Smooth muscle cell (in vitro differentiated cells): ENCODE data around the gene CEP63. TPM values are rescaled to one million over a fixed set of nuclear protein-coding genes. Genes with fewer than 3 reads are reported as not detected.
"Not testable (repeated sequence)": the region's sequence is repeated elsewhere in the genome, so short reads cannot be mapped to it uniquely, and the experiment has no call there.

ENCODE experiments used
- DNase-seq: peaks from one replicate; lab custom pipeline; 2025; ENCODE audit not compliant: unreplicated experiment; lab: John Stamatoyannopoulos, UW
- H2AFZ ChIP-seq: fragments of 200-600 bp; sonication (generic); 2 replicates; pipeline ENCODE4 v1.6.0; 2016; ENCODE audit warnings: antibody characterized with exemption, low read depth, mild to moderate bottlenecking
- H3F3A ChIP-seq: fragments of 200-600 bp; sonication (generic); 2 replicates; pipeline ENCODE4 v1.6.0; 2017; ENCODE audit warnings: antibody characterized with exemption, low read depth
- H3K27ac ChIP-seq: fragments of 200-600 bp; sonication (generic); 2 replicates; pipeline ENCODE4 v1.5.1; 2016; ENCODE audit warnings: low read depth, mild to moderate bottlenecking
- H3K27me3 ChIP-seq: fragments of 200-600 bp; sonication (generic); 2 replicates; pipeline ENCODE4 v1.6.1; 2016; ENCODE audit warnings: low read depth, mild to moderate bottlenecking
- H3K36me3 ChIP-seq: fragments of 200-600 bp; sonication (generic); 2 replicates; pipeline ENCODE4 v1.5.1; 2016; ENCODE audit warnings: low read depth
- H3K4me1 ChIP-seq: fragments of 200-600 bp; sonication (generic); 2 replicates; pipeline ENCODE4 v1.5.1; 2016; ENCODE audit warnings: low read depth
- H3K4me2 ChIP-seq: fragments of 200-600 bp; sonication (generic); 2 replicates; pipeline ENCODE4 v1.6.0; 2016; ENCODE audit warnings: mild to moderate bottlenecking
- H3K4me3 ChIP-seq: fragments of 200-600 bp; sonication (generic); 2 replicates; pipeline ENCODE4 v1.5.1; 2016; ENCODE audit warnings: mild to moderate bottlenecking
- H3K79me2 ChIP-seq: fragments of 200-600 bp; sonication (generic); 2 replicates; pipeline ENCODE4 v1.6.0; 2016; ENCODE audit warnings: low read depth, mild to moderate bottlenecking
- H3K9ac ChIP-seq: fragments of 200-600 bp; sonication (generic); 2 replicates; pipeline ENCODE4 v1.6.0; 2016; ENCODE audit warnings: low read depth
- H3K9me3 ChIP-seq: fragments of 200-600 bp; sonication (generic); replicated peaks from 2 replicates; pipeline ENCODE4 v1.5.1; 2016; ENCODE audit warnings: low read depth
- H4K20me1 ChIP-seq: fragments of 200-600 bp; sonication (generic); 2 replicates; pipeline ENCODE4 v1.6.0; 2016; ENCODE audit warnings: low read depth
- WGBS: methylation state at CpG from one replicate; pipeline ENCODE4 v1.1.7; 2016; ENCODE audit warnings: low lambda C conversion rate; 5-methylcytosine and 5-hydroxymethylcytosine counted together
- polyA plus RNA-seq: library from polyadenylated mRNA; unstranded; fragments of >200 nt; fragmentation: Nextera tagmentation; extraction: Ambion mirVana; gene quantifications from 2 replicates; pipeline ENCODE4 v1.2.1, GENCODE V29; 2016
- total RNA-seq: library from RNA; depleted of rRNA; stranded (reverse); fragments of >200 nt; gene quantifications from 2 replicates; pipeline ENCODE4 v1.2.3, GENCODE V29; 2014
- TF ChIP-seq, protein P1 (sequence below): fragments of 200-600 bp; sonication (generic); IDR thresholded peaks from 2 replicates; pipeline ENCODE4 v1.5.1; 2017; ENCODE audit warnings: borderline replicate concordance, mild to moderate bottlenecking, antibody characterized with exemption; ENCODE audit not compliant: insufficient read depth, poor library complexity, severe bottlenecking

Gene CEP63
- total and polyA plus RNA-seq, 2 experiments from 2014 or later = 16.9 to 24.5 TPM

DNA sequence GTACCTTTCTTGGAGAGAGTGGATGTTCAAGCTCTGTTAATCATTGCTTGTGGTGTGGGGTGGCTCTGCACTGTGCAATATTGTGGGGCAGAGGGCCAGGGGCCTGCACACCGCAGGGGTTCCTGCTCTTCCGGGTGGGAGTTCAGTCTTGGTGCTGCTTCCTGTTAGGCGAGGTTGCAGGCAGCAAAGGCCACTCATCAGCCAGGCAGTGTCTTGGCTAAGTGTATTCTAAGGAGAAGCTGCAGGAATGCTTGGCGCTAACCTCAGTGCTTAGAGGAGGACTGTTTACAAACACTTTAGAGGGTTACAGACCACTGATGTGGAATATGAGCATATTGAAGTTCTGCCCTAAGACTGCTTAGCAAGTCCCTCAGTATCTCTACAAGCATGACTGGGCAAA is 81.7 kb downstream of the CEP63 start:
- Histone ChIP-seq H3F3A (no peaks in the 10 kb centered on the region), H3K36me3 (no peaks in the 10 kb centered on the region), H2AFZ (no peak overlapping the region), H3K79me2 (no peaks in the 10 kb centered on the region), H4K20me1 (no peaks in the 10 kb centered on the region), H3K27me3 (no peaks in the 10 kb centered on the region), H3K9ac (no peak overlapping the region), H3K4me1 (no peaks in the 10 kb centered on the region), H3K4me2 (no peak overlapping the region), H3K9me3 (no peaks in the 10 kb centered on the region), H3K27ac (no peak overlapping the region), H3K4me3 (no peak overlapping the region)
- no peak for DNase-seq
- 93% methylated on average over 4 of the region's 4 CpGs for WGBS
- TF ChIP-seq, protein P1, sequence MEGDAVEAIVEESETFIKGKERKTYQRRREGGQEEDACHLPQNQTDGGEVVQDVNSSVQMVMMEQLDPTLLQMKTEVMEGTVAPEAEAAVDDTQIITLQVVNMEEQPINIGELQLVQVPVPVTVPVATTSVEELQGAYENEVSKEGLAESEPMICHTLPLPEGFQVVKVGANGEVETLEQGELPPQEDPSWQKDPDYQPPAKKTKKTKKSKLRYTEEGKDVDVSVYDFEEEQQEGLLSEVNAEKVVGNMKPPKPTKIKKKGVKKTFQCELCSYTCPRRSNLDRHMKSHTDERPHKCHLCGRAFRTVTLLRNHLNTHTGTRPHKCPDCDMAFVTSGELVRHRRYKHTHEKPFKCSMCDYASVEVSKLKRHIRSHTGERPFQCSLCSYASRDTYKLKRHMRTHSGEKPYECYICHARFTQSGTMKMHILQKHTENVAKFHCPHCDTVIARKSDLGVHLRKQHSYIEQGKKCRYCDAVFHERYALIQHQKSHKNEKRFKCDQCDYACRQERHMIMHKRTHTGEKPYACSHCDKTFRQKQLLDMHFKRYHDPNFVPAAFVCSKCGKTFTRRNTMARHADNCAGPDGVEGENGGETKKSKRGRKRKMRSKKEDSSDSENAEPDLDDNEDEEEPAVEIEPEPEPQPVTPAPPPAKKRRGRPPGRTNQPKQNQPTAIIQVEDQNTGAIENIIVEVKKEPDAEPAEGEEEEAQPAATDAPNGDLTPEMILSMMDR = no peak

DNA sequence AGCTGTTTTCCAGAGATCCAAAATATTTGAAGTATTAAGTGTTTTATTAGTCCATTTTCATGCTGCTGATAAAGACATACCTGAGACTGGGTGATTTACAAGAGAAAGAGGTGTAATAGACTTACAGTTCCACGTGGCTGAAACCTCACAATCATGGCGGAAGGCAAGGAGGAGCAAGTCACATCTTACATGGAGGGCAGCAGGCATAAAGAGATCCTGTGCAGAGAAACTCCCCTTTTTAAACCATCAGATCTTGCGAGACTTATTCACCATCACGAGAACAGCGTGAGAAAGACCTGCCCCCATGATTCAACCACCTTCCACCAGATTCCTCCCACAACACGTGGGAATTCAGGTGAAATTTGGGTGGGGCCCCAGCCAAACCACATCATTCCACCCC is 82.9 kb downstream of the CEP63 start:
- Histone ChIP-seq H3K4me2 (no peak overlapping the region), H3K4me1 (no peaks in the 10 kb centered on the region), H3K9ac (no peak overlapping the region), H3K79me2 (no peaks in the 10 kb centered on the region), H3K9me3 (no peaks in the 10 kb centered on the region), H3K36me3 (no peaks in the 10 kb centered on the region), H3K27ac (no peak overlapping the region), H4K20me1 (no peaks in the 10 kb centered on the region), H3K4me3 (no peak overlapping the region), H3F3A (no peaks in the 10 kb centered on the region), H3K27me3 (no peaks in the 10 kb centered on the region), H2AFZ (no peak overlapping the region)
- 79% methylated on average over 6 of the region's 6 CpGs for WGBS
- DNase-seq = no peak
- TF ChIP-seq, protein P1 = no peak

DNA sequence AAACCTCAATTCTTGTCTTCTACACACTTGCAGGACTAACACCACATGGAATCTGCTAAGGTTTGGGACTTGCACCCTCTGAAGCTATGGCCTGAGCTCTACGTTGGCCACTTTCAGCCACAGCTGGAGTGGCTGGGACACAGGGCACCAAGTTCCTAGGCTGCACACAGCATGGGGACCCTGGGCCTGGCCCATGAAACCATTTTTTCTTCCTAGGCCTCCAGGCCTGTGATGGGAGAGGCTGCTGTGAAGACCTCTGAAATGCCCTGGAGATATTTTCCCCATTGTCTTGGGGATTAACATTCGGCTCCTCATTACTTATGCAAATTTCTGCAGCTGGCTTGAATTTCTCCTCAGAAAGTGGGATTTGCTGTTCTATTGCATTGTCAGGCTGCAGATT is 84.0 kb downstream of the CEP63 start:
- 93% methylated on average over 2 of the region's 2 CpGs for WGBS
- DNase-seq, H3K4me3 ChIP-seq, H3K9me3 ChIP-seq, H2AFZ ChIP-seq, H3K27ac ChIP-seq, H3K36me3 ChIP-seq, H3K4me2 ChIP-seq, H3K27me3 ChIP-seq, H3F3A ChIP-seq, H4K20me1 ChIP-seq, H3K4me1 ChIP-seq, H3K79me2 ChIP-seq, H3K9ac ChIP-seq: not testable (repeated sequence)

DNA sequence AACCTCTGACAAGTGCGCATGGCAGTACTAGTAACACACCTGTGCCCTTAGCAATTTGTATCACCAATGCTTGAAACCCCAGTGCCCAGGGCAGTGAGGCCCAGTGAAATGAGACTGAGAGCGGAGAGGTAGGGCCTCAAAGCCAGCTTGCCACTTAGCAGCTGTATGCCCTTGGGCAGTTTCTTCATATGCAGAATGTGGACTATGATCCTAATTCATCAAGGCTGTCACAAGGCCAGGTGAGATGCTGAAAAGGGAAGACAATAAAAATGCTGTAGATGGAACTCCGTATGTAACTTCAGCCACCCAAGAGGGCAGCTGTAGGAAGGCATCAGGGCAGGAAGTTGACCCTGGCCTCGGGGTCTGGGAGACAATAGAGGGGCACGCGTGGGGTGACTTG is 90.6 kb downstream of the CEP63 start:
- 90% methylated on average over 6 of the region's 6 CpGs for WGBS
- H3K36me3 ChIP-seq = no peaks in the 10 kb centered on the region
- TF ChIP-seq, protein P1 = no peak

More for the DNA sequence above, 90.6 kb downstream of the CEP63 start:
- Histone ChIP-seq H2AFZ (no peak overlapping the region), H3K9me3 (no peaks in the 10 kb centered on the region), H3K4me2 (no peak overlapping the region), H3K9ac (no peak overlapping the region), H3F3A (no peaks in the 10 kb centered on the region), H3K4me3 (no peak overlapping the region), H3K27ac (no peak overlapping the region), H3K4me1 (no peaks in the 10 kb centered on the region), H4K20me1 (no peaks in the 10 kb centered on the region), H3K79me2 (no peaks in the 10 kb centered on the region), H3K27me3 (no peaks in the 10 kb centered on the region)
- no peak for DNase-seq
